HepG2 (cell line): ENCODE measurements around the gene CCDC170. TPM values are rescaled to one million over a fixed set of nuclear protein-coding genes. Genes with fewer than 3 reads are reported as not detected.

ENCODE experiments used
- AHDC1 ChIP-seq: sonication (generic); formaldehyde crosslinking; IDR thresholded peaks from 2 replicates; pipeline ENCODE4 v1.5.1; 2020; ENCODE audit warnings: mild to moderate bottlenecking, missing genetic modification reagents, borderline replicate concordance
- DPF2 ChIP-seq: sonication (generic); formaldehyde crosslinking; IDR thresholded peaks from 2 replicates; pipeline ENCODE4 v1.4.0; 2020; ENCODE audit warnings: mild to moderate bottlenecking, low read depth, missing genetic modification reagents, borderline replicate concordance
- FOXA1 ChIP-seq, 2 experiments: fragments of 450-650 bp in 1 of 2; sonication (generic) in 1 of 2; formaldehyde crosslinking in 1 of 2; IDR thresholded peaks; 2 replicates each; pipeline versions ENCODE4 v1.4.0 to v1.6.1; 2016 to 2020; ENCODE audit warnings: missing genetic modification reagents in 1 of 2
- REPIN1 ChIP-seq: sonication (generic); formaldehyde crosslinking; IDR thresholded peaks from 2 replicates; pipeline ENCODE4 v1.8.0; 2022; ENCODE audit warnings: missing genetic modification reagents, low read depth, mild to moderate bottlenecking, borderline replicate concordance
- TCF12 ChIP-seq, 2 experiments: fragments of 450-650 bp in 1 of 2; sonication (generic) in 1 of 2; formaldehyde crosslinking in 1 of 2; IDR thresholded peaks; 2 replicates each; pipeline versions ENCODE4 v1.6.1 to v1.8.0; 2017 to 2022; ENCODE audit warnings: antibody characterized with exemption in 1 of 2, mild to moderate bottlenecking in 1 of 2, missing genetic modification reagents in 1 of 2, moderate library complexity in 1 of 2
- ZNF644 ChIP-seq: IDR thresholded peaks from 2 replicates; pipeline ENCODE4 v1.6.1; 2016; ENCODE audit warnings: low read depth
- ZNF790 ChIP-seq: sonication (generic); formaldehyde crosslinking; IDR thresholded peaks from 2 replicates; pipeline ENCODE4 v1.8.0; 2022; ENCODE audit warnings: missing genetic modification reagents, mild to moderate bottlenecking, borderline replicate concordance
- polyA plus RNA-seq, 8 experiments: library from polyadenylated mRNA; depleted of rRNA in 3 of 8; stranded (reverse) in 7 of 8; unstranded in 1 of 8; fragments of >200 nt; fragmentation: Illumina TruSeq in 4 of 8; extraction: Trizol in 4 of 8; gene quantifications; 2 replicates each; pipeline versions ENCODE4 v1.2.1 to v1.2.3, GENCODE V29; 2011 to 2016; ENCODE audit warnings: low read depth in 4 of 8, missing spikeins in 1 of 8, mixed read lengths in 1 of 8; ENCODE audit not compliant: insufficient read depth in 1 of 8
- total RNA-seq, 5 experiments: library from RNA; depleted of rRNA; stranded (reverse); fragments of >200 nt; fragmentation: Illumina TruSeq; extraction: Trizol; gene quantifications; 2 replicates each; pipeline ENCODE4 v1.2.3, GENCODE V29; 2016; ENCODE audit warnings: low read depth in 1 of 5
- TF ChIP-seq, protein P1 (sequence below), 2 experiments: sonication (generic) in 1 of 2; formaldehyde crosslinking in 1 of 2; IDR thresholded peaks; 2 replicates each; pipeline versions ENCODE4 v1.6.1 to v1.9.0; 2014 to 2022; ENCODE audit warnings: antibody characterized with exemption in 1 of 2, borderline replicate concordance in 1 of 2, inconsistent platforms in 1 of 2, low read depth in 1 of 2, missing genetic modification reagents in 1 of 2
- TF ChIP-seq, protein P2 (sequence below): sonication (generic); formaldehyde crosslinking; IDR thresholded peaks from 2 replicates; pipeline ENCODE4 v1.8.0; 2022; ENCODE audit warnings: mild to moderate bottlenecking, missing genetic modification reagents, borderline replicate concordance
- TF ChIP-seq, protein P3 (sequence below): IDR thresholded peaks from 2 replicates; pipeline ENCODE4 v1.6.1; 2016; ENCODE audit warnings: control low read depth
- TF ChIP-seq, protein P4 (sequence below): sonication (generic); formaldehyde crosslinking; IDR thresholded peaks from 2 replicates; pipeline ENCODE4 v1.5.1; 2020; ENCODE audit warnings: mild to moderate bottlenecking, missing genetic modification reagents, borderline replicate concordance

The CCDC170 gene
- total and polyA plus RNA-seq, 2 of the 13 experiments (the other 11 are each of a cell fraction or from before 2014, with no cell fraction given), result 0.90 to 5.1 TPM

- TF ChIP-seq, protein P1, sequence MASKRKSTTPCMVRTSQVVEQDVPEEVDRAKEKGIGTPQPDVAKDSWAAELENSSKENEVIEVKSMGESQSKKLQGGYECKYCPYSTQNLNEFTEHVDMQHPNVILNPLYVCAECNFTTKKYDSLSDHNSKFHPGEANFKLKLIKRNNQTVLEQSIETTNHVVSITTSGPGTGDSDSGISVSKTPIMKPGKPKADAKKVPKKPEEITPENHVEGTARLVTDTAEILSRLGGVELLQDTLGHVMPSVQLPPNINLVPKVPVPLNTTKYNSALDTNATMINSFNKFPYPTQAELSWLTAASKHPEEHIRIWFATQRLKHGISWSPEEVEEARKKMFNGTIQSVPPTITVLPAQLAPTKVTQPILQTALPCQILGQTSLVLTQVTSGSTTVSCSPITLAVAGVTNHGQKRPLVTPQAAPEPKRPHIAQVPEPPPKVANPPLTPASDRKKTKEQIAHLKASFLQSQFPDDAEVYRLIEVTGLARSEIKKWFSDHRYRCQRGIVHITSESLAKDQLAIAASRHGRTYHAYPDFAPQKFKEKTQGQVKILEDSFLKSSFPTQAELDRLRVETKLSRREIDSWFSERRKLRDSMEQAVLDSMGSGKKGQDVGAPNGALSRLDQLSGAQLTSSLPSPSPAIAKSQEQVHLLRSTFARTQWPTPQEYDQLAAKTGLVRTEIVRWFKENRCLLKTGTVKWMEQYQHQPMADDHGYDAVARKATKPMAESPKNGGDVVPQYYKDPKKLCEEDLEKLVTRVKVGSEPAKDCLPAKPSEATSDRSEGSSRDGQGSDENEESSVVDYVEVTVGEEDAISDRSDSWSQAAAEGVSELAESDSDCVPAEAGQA (IDR thresholded peaks at IDR 0.05; ENCODE audit: low read depth), result no peak
- TF ChIP-seq, protein P1 (CRISPR knock-in tag; IDR thresholded peaks at IDR 0.05; ENCODE audit: borderline replicate concordance), result no peak
- TF ChIP-seq REPIN1 (CRISPR knock-in tag) (no peak), ZNF644 (CRISPR knock-in tag) (no peak), TCF12 (IDR thresholded peaks at IDR 0.05) (no peak), TCF12 (CRISPR knock-in tag; IDR thresholded peaks at IDR 0.05) (no peak), DPF2 (CRISPR knock-in tag) (no peak), ZNF790 (no peak), AHDC1 (CRISPR knock-in tag) (no peak), FOXA1 (IDR thresholded peaks at IDR 0.05) (no peak), FOXA1 (CRISPR knock-in tag; IDR thresholded peaks at IDR 0.05) (no peak; the same call in 1 of the 2 replicates)
- TF ChIP-seq, protein P2, sequence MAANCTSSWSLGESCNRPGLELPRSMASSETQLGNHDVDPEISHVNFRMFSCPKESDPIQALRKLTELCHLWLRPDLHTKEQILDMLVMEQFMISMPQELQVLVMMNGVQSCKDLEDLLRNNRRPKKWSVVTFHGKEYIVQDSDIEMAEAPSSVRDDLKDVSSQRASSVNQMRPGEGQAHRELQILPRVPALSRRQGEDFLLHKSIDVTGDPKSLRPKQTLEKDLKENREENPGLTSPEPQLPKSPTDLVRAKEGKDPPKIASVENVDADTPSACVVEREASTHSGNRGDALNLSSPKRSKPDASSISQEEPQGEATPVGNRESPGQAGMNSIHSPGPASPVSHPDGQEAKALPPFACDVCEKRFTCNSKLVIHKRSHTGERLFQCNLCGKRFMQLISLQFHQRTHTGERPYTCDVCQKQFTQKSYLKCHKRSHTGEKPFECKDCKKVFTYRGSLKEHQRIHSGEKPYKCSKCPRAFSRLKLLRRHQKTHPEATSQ (CRISPR knock-in tag), result no peak
- TF ChIP-seq, protein P3, sequence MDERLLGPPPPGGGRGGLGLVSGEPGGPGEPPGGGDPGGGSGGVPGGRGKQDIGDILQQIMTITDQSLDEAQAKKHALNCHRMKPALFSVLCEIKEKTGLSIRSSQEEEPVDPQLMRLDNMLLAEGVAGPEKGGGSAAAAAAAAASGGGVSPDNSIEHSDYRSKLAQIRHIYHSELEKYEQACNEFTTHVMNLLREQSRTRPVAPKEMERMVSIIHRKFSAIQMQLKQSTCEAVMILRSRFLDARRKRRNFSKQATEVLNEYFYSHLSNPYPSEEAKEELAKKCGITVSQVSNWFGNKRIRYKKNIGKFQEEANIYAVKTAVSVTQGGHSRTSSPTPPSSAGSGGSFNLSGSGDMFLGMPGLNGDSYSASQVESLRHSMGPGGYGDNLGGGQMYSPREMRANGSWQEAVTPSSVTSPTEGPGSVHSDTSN (CRISPR knock-in tag), result no peak
- TF ChIP-seq, protein P4, sequence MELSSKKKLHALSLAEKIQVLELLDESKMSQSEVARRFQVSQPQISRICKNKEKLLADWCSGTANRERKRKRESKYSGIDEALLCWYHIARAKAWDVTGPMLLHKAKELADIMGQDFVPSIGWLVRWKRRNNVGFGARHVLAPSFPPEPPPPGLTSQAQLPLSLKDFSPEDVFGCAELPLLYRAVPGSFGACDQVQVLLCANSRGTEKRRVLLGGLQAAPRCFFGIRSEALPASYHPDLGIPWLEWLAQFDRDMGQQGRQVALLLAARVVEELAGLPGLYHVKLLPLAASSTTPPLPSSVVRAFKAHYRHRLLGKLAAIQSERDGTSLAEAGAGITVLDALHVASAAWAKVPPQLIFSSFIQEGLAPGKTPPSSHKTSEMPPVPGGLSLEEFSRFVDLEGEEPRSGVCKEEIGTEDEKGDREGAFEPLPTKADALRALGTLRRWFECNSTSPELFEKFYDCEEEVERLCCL (CRISPR knock-in tag), result no peak
These were observed 535 bp upstream of the CCDC170 start (continued) for GRCh38 chr6:151493161-151493803.
